Type B pancreatic cell (in vitro differentiated cells): ENCODE results near the gene TMEM245. TPM values are rescaled to one million over a fixed set of nuclear protein-coding genes. Genes with fewer than 3 reads are reported as not detected.

Experiments
- DNase-seq: peaks from one replicate; pipeline ENCODE4 v3.0.0; 2021; ENCODE audit warnings: mixed read lengths; ENCODE audit not compliant: unreplicated experiment; ENCODE audit errors: extremely low spot score
- H3K27ac Mint-ChIP-seq: 2 replicates; pipeline ENCODE4 v1.8.0; 2021; ENCODE audit warnings: mild to moderate bottlenecking, mixed read lengths
- H3K27me3 Mint-ChIP-seq: 2 replicates; pipeline ENCODE4 v1.8.0; 2021; ENCODE audit warnings: mixed read lengths
- H3K36me3 Mint-ChIP-seq: 2 replicates; pipeline ENCODE4 v1.8.0; 2021; ENCODE audit warnings: mixed read lengths
- H3K4me1 Mint-ChIP-seq: one replicate; pipeline ENCODE4 v1.8.0; 2021; ENCODE audit warnings: mixed read lengths; ENCODE audit not compliant: unreplicated experiment
- H3K4me3 Mint-ChIP-seq: 2 replicates; pipeline ENCODE4 v1.8.0; 2021; ENCODE audit warnings: mild to moderate bottlenecking, mixed read lengths
- H3K9me3 Mint-ChIP-seq: 2 replicates; pipeline ENCODE4 v1.8.0; 2021; ENCODE audit warnings: mixed read lengths
- total RNA-seq: library from RNA; stranded (reverse); gene quantifications from 2 replicates; pipeline ENCODE4 v1.2.1, GENCODE V29; 2021; ENCODE audit warnings: low replicate concordance
- TF ChIP-seq, protein P1 (sequence below): fragments of 200-600 bp; sonication (generic); conservative IDR thresholded peaks from 2 replicates; pipeline ENCODE4 v1.5.0; 2021; ENCODE audit warnings: antibody characterized with exemption, mild to moderate bottlenecking

The TMEM245 gene
- total RNA-seq, 1 donor from 2014 or later: 44.4 TPM

DNA sequence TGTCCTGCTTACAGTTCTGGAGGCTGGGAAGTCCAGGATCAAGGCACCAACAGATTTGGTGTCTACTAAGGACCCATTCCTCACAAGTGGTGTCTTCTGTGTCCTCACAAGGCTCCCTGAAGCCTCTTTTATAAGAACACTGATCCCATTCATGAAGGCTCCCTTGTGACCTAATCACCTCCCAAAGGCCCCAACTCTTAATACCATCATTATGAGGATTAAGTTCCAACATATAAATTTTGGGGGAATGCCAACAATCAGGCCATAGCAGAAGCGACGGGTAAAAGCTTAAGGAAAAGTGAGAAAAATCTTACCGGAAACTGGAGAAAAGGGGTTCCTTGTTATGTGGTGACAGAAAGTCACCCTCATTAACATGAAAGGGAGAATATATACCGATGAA is 117.6 kb downstream of the TMEM245 start:
- H3K27me3 Mint-ChIP-seq: no peaks in the 10 kb centered on the region
- H3K36me3 Mint-ChIP-seq: peaks cover 48% of the 10 kb centered on the region
- H3K4me3 Mint-ChIP-seq: no peak overlapping the region
- TF ChIP-seq, protein P1, sequence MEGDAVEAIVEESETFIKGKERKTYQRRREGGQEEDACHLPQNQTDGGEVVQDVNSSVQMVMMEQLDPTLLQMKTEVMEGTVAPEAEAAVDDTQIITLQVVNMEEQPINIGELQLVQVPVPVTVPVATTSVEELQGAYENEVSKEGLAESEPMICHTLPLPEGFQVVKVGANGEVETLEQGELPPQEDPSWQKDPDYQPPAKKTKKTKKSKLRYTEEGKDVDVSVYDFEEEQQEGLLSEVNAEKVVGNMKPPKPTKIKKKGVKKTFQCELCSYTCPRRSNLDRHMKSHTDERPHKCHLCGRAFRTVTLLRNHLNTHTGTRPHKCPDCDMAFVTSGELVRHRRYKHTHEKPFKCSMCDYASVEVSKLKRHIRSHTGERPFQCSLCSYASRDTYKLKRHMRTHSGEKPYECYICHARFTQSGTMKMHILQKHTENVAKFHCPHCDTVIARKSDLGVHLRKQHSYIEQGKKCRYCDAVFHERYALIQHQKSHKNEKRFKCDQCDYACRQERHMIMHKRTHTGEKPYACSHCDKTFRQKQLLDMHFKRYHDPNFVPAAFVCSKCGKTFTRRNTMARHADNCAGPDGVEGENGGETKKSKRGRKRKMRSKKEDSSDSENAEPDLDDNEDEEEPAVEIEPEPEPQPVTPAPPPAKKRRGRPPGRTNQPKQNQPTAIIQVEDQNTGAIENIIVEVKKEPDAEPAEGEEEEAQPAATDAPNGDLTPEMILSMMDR: no peak
- H3K27ac Mint-ChIP-seq: no peak overlapping the region
- peaks cover 10% of the 10 kb centered on the region for H3K9me3 Mint-ChIP-seq
- DNase-seq: no peak
- peaks cover 18% of the 10 kb centered on the region for H3K4me1 Mint-ChIP-seq

DNA sequence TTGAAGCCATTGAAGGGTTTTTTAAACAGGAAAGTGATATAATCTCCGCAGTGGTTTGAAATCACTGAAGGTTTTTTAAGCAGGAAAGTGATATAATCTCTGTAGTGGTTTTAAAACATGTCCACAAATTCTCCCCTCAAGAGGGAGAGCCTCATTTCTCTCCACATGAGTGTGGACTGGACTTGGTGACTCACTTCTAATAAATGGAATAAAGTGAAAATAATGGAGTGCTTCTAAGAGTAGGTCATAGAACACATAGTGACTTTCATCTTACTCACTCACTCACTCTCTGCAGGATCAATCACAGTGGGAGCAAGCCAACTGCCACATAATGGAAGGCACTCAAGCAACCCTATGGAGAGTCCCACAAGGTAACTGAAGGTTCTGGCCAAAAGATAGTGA is 118.5 kb downstream of the TMEM245 start:
- H3K27ac Mint-ChIP-seq: peak overlapping the region; percentile 50
- peaks cover 8% of the 10 kb centered on the region for H3K9me3 Mint-ChIP-seq
- H3K36me3 Mint-ChIP-seq: peaks cover 44% of the 10 kb centered on the region
- H3K27me3 Mint-ChIP-seq: no peaks in the 10 kb centered on the region
- H3K4me3 Mint-ChIP-seq: peak overlapping the region; percentile 38
- no peak for DNase-seq
- TF ChIP-seq, protein P1: no peak
- peaks cover 15% of the 10 kb centered on the region for H3K4me1 Mint-ChIP-seq

DNA sequence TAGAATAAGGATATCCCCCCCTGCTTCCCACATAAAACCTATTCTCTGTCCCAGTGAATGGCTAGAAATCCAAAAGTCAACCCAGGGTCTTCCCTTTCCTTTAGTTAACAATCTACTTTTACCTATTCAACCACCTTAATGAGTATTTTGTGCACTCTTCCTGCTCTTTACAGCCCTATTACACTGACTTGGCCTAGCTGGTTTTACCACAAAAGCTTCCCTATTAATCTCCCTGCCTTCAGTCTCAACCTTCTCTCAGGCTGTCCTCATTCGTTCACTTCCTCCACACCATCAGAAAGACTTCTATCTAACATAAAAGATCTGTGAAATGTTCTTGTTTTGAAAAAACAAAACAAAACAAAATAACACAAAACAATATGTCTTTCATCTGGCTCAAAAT is 122.6 kb downstream of the TMEM245 start:
- TF ChIP-seq, protein P1: no peak
- Mint-ChIP-seq H3K36me3 (peaks cover 31% of the 10 kb centered on the region), H3K27ac (peak overlapping the region; percentile 69), H3K9me3 (no peaks in the 10 kb centered on the region), H3K4me3 (peak overlapping the region; percentile 1), H3K4me1 (peaks cover 14% of the 10 kb centered on the region), H3K27me3 (no peaks in the 10 kb centered on the region)
- DNase-seq: no peak

DNA sequence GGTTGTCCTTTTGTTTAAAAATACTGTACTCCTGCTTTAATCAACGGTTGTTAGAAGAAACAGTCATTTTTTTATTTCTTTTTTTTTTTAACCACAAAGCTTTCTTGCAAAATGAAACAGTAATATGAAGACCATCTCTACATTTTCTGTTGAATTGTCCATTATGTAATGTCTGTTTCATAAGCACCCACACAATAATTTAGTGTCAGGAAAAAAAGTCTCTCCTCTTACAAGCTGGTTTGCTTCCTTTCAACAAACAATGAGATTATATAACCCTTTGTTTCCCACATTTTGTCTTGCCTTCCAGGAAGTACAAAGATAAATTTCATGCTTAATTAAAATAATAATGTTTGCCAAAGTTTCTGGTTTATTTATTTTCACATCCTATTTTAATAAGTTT is 123.1 kb downstream of the TMEM245 start:
- H3K36me3 Mint-ChIP-seq: peaks cover 33% of the 10 kb centered on the region
- no peaks in the 10 kb centered on the region for H3K9me3 Mint-ChIP-seq
- DNase-seq: no peak
- peaks cover 13% of the 10 kb centered on the region for H3K4me1 Mint-ChIP-seq
- H3K27ac Mint-ChIP-seq: peak overlapping the region; percentile 69
- no peaks in the 10 kb centered on the region for H3K27me3 Mint-ChIP-seq
- no peak overlapping the region for H3K4me3 Mint-ChIP-seq
- TF ChIP-seq, protein P1: no peak

DNA sequence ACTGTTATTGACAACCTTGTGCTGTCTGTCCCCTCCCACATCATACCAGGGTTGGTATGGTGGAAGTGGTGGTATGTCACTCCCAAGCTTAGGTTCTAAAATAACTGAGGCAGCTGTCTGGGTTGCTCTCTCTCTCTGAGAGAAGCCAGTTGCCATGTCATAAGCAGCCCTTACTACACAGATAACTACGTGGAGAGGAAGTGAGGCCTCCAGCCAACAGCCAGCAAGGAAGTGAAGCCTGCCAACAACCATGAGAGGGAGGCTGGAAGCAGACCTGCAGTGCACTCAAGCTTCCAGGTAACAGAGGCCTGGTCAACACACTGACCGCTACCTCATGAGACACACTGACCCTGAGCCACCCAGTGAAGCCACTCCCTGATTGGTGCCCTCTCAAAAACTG is 125.1 kb downstream of the TMEM245 start:
- peaks cover 8% of the 10 kb centered on the region for H3K4me1 Mint-ChIP-seq
- no peak for DNase-seq
- peaks cover 38% of the 10 kb centered on the region for H3K36me3 Mint-ChIP-seq
- TF ChIP-seq, protein P1: no peak
- H3K27me3 Mint-ChIP-seq: no peaks in the 10 kb centered on the region
- no peak overlapping the region for H3K4me3 Mint-ChIP-seq
- no peaks in the 10 kb centered on the region for H3K9me3 Mint-ChIP-seq
- H3K27ac Mint-ChIP-seq: no peak overlapping the region

DNA sequence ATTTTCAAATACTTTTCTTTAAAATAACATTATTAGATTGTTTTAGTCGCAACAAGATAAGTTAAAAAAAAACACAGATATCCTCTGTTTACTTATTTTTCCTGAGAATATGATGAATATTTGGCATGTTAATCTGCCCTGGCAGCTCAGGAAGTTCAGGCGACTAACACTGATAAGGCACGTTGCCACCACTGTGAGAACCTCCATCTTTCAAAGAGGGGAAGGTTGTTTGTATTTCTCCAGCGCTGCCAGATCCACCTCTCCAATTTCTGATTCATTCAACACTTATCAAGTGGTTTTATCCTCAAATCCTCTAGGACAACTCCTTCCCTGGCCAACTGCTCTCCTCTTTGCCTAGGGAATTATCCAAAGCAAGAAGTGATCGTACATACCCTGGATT is 128.3 kb downstream of the TMEM245 start:
- Mint-ChIP-seq H3K9me3 (no peaks in the 10 kb centered on the region), H3K4me1 (no peaks in the 10 kb centered on the region), H3K27me3 (no peaks in the 10 kb centered on the region), H3K4me3 (no peak overlapping the region), H3K27ac (no peak overlapping the region), H3K36me3 (peaks cover 37% of the 10 kb centered on the region)
- no peak for DNase-seq
- TF ChIP-seq, protein P1: no peak
